Left lobe of liver (tissue), 2 donors: ENCODE measurements around the gene ARHGEF10L. TPM values are rescaled to one million over a fixed set of nuclear protein-coding genes. Genes with fewer than 3 reads are reported as not detected.
A peak's percentile ranks its signal among the peaks of the same experiment; 100 is the strongest.
"Not testable (repeated sequence)": the region's sequence is repeated elsewhere in the genome, so short reads cannot be mapped to it uniquely, and the experiment has no call there.

Source experiments
- ATAC-seq: fragments of 200-7000 bp; cut with Tn5 transposase; one replicate; pipeline ENCODE4 v1.9.1; 2020; ENCODE audit warnings: mild to moderate bottlenecking, moderate library complexity
- DNase-seq: peaks from one replicate; pipeline ENCODE4 v3.0.0-alpha.2; 2020; ENCODE audit warnings: low spot score
- total RNA-seq: library from RNA; stranded (reverse); gene quantifications from one replicate; pipeline ENCODE4 v1.2.1, GENCODE V29; 2021
- donor health status: DM: no; HTN: no; CAD: no; lungs with moderate emphysema.
- donor health status: DM: no; HTN: yes; CAD: no.

The ARHGEF10L gene
- total RNA-seq, 1 donor from 2014 or later: 126 TPM

DNA sequence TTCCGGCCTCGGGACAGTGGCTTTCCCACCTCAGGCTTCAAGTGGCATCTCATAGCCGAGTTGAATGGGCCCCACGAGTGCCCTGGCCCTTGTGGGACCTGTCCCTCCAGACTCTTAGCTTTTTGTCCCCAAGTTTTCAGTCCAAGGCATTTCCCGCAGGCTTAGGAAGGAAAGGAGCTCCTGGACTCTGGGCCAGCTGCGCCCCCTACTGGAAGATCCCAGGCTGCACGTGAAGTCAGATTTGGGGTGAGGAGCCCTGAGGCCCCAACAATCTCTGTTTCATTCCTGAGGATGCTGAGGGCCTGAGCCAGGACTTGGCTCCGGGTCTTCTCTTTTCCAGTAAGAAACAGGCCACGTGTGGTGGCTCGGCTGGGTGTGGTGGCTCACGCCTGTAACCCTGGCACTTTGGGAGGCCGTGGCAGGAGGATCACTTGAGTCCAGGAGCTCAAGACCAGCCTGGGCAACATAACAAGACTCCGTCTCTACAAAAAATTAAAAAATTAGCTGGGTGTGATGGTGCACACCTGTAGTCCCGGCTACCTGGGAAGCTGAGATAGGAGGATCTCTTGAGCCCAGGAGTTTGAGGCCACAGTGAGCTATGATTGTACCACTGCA lies 67.4 kb downstream of the ARHGEF10L start:
- ATAC-seq (peak; percentile 41), DNase-seq (peak; percentile 71)

DNA sequence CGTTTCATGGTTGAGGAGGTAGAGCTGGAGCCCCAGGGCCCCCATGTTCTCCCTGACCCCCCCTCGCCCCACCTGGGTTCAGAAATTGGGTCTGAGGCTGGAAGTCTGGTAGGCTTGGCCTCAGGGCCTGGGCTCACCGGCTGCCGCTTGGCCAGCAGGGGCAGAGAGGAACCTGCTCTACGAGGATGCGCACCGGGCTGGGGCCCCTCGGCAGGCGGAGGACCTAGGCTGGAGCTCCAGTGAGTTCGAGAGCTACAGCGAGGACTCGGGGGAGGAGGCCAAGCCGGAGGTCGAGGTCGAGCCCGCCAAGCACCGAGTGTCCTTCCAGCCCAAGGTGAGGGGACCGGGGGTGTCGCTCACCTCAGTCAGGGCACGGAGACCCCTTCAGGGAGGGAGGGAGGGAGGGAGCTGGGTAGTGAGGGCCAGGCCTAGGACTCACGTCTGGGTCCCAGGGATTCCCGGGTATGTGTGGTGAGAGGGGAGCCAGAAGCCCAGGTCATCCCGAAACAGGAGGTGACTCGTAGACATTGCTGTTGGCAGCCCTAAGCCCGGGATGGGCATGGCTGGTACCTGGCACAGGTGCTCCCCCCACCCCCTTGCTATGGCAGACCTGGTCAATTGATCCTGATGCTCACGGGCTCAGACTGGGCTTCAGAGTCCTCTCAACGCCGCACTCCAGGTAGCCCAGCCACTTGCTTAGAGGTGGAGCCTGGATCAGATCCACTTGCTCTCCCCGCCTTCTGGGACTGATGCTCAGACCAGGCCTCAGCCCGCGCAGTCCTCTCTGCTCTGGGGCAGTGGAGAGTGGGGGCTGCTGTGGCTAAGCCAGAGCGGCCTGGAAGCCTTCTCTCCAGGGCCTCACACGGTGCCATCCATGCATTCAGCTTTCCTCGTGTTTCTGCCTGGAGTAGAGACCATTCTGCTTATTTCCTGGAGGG lies 68.4 kb downstream of the ARHGEF10L start:
- ATAC-seq (no peak), DNase-seq (no peak)

DNA sequence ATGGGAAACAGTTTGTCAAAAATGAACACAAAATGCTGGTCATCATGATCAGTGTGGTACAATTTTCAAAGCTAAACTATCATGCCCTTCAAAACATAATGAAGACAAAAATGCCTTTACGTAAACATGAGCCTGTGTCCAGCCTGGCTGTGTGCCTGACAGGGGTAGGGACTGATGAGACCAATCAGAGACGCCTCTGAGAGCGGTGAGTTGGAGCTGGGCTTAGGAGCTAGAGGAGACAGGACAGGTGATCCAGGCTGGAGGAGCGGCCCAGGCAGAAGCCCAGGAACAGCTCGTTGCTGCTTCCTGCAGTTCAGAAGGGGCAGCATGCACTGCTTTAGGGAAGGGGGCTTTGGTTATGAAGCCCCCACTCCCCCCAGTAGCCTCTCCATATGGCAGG lies 70.0 kb downstream of the ARHGEF10L start:
- no peak for DNase-seq

DNA sequence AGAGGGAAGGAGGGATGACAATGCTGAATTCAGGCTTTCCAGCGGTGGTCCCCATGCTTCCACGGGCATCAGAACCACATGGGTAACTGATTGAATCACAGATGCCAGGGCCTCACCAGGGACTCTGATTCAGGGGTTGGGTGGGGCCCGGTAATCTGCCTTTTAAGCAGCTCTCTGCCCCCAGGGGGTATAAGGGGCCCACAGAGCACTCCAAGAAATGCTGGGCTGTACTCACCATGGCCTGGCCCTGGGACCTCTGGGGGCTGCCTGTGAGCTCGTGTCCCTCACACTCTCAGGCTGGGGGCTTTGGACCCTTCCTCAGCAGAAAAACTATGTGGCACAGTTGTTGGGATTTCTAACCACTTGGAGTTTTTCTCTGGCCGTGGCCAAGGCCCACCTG lies 70.6 kb downstream of the ARHGEF10L start:
- no peak for ATAC-seq

More for the DNA sequence above, 70.0 kb downstream of the ARHGEF10L start:
- peak; percentile 17 for ATAC-seq

DNA sequence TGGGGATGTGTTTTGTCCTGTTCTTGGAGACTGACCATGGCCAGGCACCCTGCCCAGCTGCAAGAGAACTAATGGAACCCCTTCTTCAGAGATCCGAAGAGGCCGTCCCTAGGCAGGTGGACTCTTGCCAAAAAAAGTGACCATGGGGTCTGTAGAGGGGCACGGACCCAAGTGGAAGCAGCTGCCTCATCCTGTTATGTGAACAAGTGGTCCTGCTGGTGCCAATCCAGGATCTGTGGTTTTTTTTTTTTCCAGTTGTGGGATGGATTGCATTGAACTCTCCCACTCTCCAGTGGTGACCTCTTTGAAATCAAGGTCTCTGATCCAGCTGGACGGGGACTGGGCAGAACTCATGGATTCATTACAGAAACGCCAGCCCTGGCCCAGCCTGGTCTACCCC lies 71.2 kb downstream of the ARHGEF10L start:
- DNase-seq (no peak), ATAC-seq (no peak)

More for the DNA sequence above, 70.6 kb downstream of the ARHGEF10L start:
- DNase-seq: no peak

DNA sequence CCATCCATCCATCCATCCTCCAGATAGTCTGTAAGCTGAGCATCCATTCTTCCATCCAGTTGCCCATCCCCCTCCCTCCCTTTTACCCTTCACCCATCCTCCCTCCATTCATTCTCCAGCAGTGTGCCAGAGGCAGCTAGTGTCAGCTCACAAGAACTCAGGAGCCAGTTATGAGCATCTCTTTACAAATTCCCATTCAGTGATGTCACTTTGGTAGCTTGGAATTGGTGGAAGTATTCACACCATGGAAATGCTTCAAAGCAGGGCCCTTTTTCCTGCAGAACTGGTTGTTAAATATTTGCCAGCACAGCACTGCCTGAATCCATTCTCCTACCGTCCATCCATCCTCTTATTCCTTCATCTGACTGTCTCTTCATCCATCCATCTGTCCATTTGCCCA lies 72.5 kb downstream of the ARHGEF10L start:
- no peak for DNase-seq
- ATAC-seq: no peak

DNA sequence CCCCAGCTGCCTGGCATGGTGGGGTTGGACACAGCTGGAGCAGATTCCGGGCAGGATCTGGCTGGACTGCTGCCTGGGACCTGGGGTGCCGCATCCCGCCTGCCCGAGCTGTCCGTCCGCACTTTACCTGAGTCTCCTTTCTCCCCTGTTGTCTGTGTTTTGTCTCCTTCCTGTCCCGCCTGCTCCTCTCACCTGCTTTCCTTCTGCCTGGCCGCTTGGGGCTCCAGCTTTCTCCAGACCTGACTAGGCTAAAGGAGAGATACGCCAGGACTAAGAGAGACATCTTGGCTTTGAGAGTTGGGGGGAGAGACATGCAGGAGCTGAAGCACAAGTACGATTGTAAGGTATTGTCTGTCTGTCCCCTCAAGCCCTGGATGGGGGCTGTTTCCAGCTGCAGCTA lies 73.3 kb downstream of the ARHGEF10L start:
- ATAC-seq: no peak
- no peak for DNase-seq

DNA sequence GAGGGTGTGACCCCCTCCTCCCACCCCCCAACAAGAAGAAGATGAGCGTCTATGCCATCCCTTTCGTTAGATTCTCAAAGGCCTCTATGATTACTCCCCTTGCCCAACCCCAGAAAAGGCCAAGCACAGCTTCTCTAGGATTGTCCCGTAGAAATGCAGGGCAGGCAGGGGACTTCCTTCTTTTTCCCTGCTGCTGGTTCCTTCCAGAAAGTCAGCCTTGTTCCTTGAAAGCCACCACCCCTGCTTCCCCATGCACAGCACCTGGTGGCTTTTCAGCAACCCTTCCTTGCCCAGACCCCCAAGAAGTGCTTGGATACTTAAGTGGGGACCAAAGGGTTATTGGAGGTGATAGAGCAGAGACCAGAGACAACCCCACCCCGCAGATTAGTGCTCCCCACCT lies 75.1 kb downstream of the ARHGEF10L start:
- ATAC-seq: no peak
- no peak for DNase-seq

DNA sequence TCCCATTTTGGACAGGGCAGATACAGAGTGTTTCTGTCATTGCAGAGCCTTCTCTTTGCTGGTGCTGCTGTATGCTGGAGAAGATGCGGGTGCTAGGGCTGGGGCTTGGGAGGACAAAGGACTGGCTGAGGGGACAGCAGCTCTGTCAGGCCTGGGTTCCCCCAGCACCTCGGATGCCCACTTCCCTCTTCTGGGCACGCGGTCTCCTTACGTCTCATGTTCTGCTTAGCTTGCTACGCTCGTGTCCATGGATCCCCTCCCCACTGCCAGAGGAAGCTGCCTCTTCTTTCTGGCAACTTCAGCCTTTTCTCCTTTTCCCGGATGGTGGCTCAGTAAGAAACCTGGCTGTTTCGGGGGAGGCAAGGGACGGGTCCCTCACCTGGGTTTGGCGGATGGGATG lies 75.7 kb downstream of the ARHGEF10L start:
- DNase-seq (no peak), ATAC-seq (no peak)

DNA sequence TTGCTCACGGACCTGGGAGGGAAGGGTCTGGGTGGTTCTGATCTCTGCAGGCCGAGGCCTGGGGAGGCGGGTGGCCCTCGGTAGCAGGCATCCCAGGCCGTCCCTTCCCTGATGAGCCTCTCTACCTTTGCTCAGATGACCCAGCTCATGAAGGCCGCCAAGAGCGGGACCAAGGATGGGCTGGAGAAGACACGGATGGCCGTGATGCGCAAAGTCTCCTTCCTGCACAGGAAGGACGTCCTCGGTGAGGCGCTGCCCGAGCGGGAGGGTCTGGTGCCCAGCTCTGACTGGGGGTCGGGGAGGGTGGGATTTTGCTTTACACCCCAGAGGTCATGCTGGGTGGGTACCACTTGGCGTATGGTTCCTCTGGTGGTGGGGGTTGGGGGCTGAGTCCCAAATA lies 76.5 kb downstream of the ARHGEF10L start:
- no peak for DNase-seq

DNA sequence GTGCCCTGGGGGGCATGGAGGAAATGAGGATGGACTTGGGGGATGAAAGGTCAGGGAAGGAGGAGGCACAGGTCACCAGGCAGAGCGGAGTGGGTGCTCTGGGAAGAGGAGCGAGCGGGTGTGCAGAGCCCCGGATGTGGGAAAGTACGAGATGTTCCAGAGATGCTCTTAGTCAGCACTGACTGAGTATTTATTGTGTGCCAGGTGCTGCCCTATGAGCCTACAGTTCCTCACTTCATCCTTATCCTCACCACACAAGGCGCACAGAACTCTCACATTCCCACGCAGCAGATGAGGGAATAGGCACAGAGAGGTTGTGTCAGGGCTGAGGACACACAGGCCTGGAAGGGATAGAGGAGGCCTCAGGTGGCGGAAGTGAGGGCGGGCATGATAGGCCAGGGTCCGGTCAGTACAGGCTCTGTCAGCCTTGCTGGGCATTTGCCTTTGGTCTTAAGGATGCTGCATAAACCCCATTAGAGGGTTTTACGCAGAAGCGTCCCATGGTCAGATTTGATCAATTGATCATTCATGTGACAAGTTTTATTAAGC lies 77.3 kb downstream of the ARHGEF10L start:
- no peak for ATAC-seq
- DNase-seq: no peak

More for the DNA sequence above, 76.5 kb downstream of the ARHGEF10L start:
- ATAC-seq: no peak

DNA sequence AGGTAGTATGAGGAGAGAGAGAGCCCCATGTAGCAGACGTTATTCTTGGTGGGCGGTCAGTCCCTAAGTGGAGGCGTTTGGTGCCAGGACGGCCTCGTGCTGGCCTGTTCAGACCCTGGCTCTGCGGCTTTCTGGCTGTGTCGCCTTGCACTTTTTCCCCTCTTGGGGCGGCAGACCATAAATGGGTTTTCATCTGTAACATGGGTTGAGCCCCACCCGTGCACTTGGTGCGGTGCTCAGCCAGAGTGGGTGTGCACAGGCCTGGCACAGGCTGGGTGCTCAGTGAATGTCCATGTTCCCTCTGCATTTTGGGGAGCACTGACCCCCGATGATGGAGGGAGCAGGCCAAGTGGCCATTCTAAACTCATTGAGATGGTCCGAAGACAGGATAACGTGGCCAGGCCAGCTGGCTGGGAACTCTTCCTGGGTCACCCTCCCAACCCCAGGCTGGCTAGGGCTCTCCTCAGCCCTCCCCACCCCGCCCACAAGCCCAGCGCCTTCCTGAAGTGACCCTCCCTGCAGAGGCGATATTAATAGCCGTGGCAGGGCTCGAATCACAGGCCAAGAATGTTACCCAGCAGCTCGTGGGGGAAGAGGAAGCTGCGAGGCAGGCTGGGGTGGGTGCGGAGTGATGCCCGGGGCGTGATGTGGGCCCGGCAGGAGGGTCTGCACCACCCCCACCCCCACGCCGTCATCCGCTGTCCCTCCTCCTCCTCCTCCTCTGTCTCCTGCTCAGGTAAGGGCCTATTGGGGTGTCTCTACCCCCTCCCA lies 78.5 kb downstream of the ARHGEF10L start:
- no peak for DNase-seq
- ATAC-seq: peak; percentile 20

DNA sequence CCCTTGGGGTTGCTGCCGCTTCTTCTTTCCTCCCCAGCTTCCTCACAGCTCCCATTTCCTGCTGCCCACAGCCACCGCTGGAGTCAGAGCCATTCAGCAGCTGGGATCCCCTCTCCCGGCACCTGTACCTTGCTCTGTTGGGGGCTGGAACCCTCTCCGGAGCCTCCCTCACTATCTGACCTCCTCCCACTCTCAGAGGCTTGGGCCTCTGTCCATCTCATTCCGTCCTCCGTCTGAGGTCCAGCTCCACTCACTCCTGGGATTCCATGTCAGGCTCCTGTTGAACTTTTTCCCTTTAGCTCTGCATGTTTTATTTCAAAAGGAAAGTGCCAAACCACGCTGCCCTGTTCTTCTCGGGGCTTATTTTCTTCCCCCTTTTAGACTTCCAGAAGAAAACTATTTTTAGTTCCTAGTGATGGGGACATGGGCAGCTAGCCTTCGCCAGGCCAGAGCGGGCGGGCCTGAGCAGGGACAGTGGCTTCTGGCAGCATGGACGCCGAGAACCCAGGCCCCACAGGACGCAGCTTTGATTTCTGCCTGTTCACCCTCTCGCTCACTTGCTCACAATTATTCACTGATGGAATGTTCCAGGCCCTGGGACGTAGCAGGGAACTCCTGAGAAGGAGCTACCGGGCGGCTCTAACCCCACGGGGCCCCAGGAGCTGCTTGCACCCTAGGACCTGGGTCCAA lies 79.2 kb downstream of the ARHGEF10L start:
- no peak for DNase-seq
- ATAC-seq: no peak

DNA sequence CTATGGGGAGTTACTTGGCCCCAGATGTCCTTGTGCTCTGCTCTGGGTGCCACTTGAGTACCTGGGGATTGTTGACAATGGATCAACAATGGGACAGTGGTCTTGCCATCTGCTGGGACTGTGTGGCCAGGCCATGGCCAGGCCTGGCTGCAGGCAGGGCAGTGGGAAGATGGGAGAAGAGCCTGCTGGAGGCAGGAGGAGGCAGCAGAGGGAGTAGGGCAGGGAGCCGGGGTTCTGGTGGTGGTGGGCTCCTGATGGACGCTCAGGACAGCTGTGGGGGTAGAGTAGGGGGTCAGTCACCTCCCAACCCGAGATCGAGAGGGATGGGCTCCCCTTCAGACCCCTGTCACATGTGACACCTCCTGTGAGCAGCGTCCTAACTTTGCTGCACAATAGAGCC lies 81.0 kb downstream of the ARHGEF10L start:
- DNase-seq (no peak), ATAC-seq (no peak)

DNA sequence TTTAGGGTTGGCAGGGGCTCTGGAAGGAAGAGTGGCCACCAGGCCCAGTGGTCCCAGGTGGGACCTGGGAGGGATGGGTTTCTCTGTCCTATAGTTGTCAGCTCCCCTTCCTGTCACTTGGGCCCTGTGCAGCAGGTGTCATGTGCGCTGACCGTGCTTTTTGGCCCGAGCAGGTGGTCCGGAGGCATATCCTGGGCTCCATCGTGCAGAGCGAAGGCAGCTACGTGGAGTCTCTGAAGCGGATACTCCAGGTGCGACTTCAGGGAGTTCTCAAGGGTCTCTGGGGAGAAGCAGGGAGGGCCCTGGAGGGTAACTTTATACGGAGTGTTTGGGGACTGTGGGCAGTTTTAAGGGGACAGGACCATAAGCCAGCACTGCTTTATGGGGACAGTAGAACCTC lies 82.2 kb downstream of the ARHGEF10L start:
- DNase-seq (no peak), ATAC-seq (no peak)

DNA sequence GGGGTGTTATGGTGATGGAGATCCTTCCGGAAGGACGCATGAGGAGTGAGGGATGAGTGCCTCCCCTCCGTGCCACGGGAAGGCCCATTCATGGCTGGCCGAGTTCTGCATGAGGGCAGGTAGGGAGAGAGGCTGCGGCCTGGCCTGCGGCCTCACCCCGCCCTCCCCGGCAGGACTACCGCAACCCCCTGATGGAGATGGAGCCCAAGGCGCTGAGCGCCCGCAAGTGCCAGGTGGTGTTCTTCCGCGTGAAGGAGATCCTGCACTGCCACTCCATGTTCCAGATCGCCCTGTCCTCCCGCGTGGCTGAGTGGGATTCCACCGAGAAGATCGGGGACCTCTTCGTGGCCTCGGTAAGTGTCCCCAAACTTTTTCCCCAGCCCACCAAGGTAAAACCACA lies 83.3 kb downstream of the ARHGEF10L start:
- no peak for ATAC-seq
- DNase-seq: no peak

DNA sequence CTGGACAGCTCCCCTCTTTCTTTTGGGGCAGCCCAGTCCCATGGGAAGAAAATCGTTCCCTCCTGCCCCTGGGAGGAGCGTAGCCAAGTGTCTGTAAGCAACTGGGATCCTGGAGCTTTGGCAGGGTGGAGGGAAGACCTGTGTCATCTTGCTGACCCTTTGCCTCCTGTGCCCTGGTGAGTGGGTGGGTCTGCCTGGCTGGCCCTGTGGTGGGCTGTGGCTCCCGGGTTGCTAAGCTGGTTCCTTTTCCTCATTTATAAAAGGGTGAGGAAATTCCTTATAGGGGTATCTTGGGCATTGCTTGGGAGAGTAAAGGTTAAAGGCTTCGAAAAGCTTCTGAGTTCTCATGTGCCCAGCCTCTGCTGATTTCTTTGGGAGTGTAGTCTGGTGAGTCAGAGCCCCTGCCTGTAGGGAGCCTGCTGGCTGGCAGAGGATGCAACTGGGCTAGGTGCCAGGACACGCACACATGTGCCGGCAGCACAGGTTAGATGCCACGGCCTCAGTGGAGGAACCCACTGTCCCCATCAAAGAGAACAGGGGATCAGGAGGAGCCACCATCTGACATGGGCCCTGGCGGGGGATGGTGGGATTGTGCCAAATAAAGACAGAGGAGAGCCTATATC lies 85.2 kb downstream of the ARHGEF10L start:
- no peak for DNase-seq
- peak; percentile 21 for ATAC-seq

DNA sequence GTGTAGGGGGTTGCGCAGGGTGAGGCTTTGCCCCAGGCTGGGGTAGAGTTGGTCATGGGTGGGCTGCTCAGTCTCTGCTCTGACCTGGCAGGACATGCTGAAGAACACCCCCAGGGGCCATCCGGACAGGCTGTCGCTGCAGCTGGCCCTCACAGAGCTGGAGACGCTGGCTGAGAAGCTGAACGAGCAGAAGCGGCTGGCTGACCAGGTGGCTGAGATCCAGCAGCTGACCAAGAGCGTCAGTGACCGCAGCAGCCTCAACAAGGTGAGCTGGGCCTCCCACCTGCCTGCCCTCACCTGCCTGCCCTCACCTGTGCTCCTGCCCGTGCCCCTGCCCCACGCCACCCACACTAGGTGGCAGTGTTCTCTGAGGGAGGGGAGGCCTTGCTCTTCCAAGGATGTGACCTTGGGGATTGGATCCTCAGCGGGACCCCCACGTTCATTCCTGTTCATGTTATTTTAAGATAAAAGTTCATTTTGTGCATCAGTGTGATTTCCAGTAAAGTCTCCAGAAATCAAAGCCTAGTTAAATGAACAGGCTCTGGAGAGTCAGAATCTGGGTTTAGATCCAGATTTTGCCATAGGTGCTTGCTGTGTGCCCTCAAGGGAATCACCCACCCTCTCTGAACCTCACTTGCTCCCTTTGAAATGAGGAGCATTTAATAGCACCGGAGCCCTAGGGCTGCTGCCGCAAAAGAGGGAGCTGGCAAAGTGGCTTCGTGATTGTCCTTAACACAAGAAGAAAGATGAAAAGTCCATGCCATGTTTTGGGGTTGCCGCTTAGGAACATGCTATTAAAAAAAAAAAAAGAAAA lies 87.9 kb downstream of the ARHGEF10L start:
- ATAC-seq (no peak), DNase-seq (no peak)

DNA sequence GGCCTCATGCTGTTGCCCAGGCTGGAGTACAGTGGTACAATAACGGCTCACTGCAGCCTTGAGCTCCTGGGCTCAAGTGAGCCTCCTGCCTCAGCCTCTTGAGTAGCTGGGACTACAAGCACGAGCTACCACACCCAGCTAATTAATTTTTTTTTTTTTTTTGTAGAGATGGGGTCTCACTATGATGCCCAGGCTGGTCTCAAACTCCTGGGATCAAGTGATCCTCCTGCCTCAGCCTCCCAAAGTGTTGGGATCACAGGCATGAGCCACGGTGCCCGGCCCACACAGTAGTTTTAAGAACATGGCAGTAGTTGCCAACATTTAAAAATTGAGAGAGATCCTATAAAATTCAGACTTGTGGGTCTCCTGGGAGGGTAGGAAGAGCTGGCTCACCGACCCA lies 89.5 kb downstream of the ARHGEF10L start:
- not testable (repeated sequence) for DNase-seq, ATAC-seq
